Transverse colon (tissue), 4 donors: Measurements from ENCODE around the gene ZBTB46. TPM values are rescaled to one million over a fixed set of nuclear protein-coding genes. Genes with fewer than 3 reads are reported as not detected.

Experiments used
- DNase-seq: peaks from one replicate; pipeline ENCODE4 v3.0.0-alpha.2; 2019
- H3K27ac ChIP-seq, 4 donors: fragments of 200-600 bp; sonication (generic); 2 replicates each; pipeline ENCODE4 v1.5.1; 2016 to 2018; ENCODE audit warnings: inconsistent platforms in 4 of 4
- H3K27me3 ChIP-seq: fragments of 200-600 bp; sonication (generic); 2 replicates; pipeline ENCODE4 v1.5.1; 2017; ENCODE audit warnings: inconsistent platforms
- H3K36me3 ChIP-seq, 4 donors: fragments of 200-600 bp; sonication (generic); 2 replicates each; pipeline ENCODE4 v1.5.1; 2017 to 2019; ENCODE audit warnings: inconsistent platforms in 4 of 4
- H3K4me1 ChIP-seq, 4 donors: fragments of 200-600 bp; sonication (generic); 2 replicates each; pipeline ENCODE4 v1.5.1; 2017 to 2020; ENCODE audit warnings: inconsistent platforms in 4 of 4
- H3K4me3 ChIP-seq, 4 donors: fragments of 200-600 bp; sonication (generic); 1 replicate in 1 of 4; 2 replicates in 3 of 4; pipeline versions ENCODE4 v1.5.1 to v1.6.1; 2017 to 2019; ENCODE audit warnings: inconsistent platforms in 4 of 4
- H3K9me3 ChIP-seq, 2 donors: fragments of 200-600 bp; sonication (generic); 2 replicates each; pipeline ENCODE4 v1.5.1; 2017 to 2019; ENCODE audit warnings: inconsistent platforms in 2 of 2
- EP300 ChIP-seq: sonication (generic); formaldehyde crosslinking; IDR thresholded peaks from one replicate; pipeline ENCODE4 v1.6.1; 2017; ENCODE audit warnings: antibody characterized with exemption, low read depth
- POLR2A ChIP-seq: fragments of 450-650 bp; IDR thresholded peaks from one replicate; pipeline ENCODE4 v1.6.1; 2016; ENCODE audit warnings: antibody characterized with exemption, mild to moderate bottlenecking, moderate library complexity
- POLR2AphosphoS5 ChIP-seq, 3 donors: sonication (generic); formaldehyde crosslinking; IDR thresholded peaks; one replicate each; pipeline ENCODE4 v1.6.1; 2016; ENCODE audit warnings: antibody characterized with exemption in 3 of 3
- WGBS, 2 donors: methylation state at CpG; one replicate each; pipeline ENCODE4 v1.1.5; 2018; ENCODE audit warnings: low coverage in 1 of 2; 5-methylcytosine and 5-hydroxymethylcytosine counted together
- in situ Hi-C, 4 donors: fragments of 200-750 bp; cut with MboI; loops; one replicate each; pipeline versions ENCODE4 v1.15.0 to v1.15.1; 2017; ENCODE audit warnings: low sequenced_read_pairs in 3 of 4, low pct_ligation_motif_present in 1 of 4, low pct_unique_long_range_greater_than_20kb in 1 of 4
- intact Hi-C: fragments of 100-400 bp; cut with DNase I; formaldehyde crosslinking; loops from one replicate; pipeline ENCODE4 v1.15.1; 2023; ENCODE audit warnings: low total_unique reads
- total RNA-seq, 4 donors: library from RNA; depleted of rRNA; stranded (reverse); fragments of >200 nt; gene quantifications; one replicate each; pipeline ENCODE4 v1.1.0, GENCODE V29; 2016
- TF ChIP-seq, protein P1 (sequence below), 5 experiments: fragments of 200-600 bp in 3 of 5; fragments of 450-650 bp in 2 of 5; sonication (generic) in 3 of 5; IDR thresholded peaks; 1 replicate in 2 of 5; 2 replicates in 3 of 5; pipeline ENCODE4 v1.5.1; 2016 to 2017; ENCODE audit warnings: antibody characterized with exemption in 5 of 5, inconsistent platforms in 3 of 5, mild to moderate bottlenecking in 2 of 5, moderate library complexity in 1 of 5

Gene ZBTB46
- total RNA-seq, 4 donors from 2014 or later, result 2.3 to 6.0 (median 5.3) TPM

- H3K9me3 ChIP-seq, result no peaks in the 10 kb centered on the region
- H3K27ac ChIP-seq, result peak overlapping the region in 3 of 4 donors; percentile 19 to 41 (median 22)
- in situ Hi-C loops (no loop called here), intact Hi-C loops (no loop called here)
- no peak overlapping the region for H3K4me3 ChIP-seq
- H3K36me3 ChIP-seq, result no peaks in the 10 kb centered on the region
- TF ChIP-seq EP300, result no peak
- no peak for TF ChIP-seq POLR2A
- TF ChIP-seq, protein P1, sequence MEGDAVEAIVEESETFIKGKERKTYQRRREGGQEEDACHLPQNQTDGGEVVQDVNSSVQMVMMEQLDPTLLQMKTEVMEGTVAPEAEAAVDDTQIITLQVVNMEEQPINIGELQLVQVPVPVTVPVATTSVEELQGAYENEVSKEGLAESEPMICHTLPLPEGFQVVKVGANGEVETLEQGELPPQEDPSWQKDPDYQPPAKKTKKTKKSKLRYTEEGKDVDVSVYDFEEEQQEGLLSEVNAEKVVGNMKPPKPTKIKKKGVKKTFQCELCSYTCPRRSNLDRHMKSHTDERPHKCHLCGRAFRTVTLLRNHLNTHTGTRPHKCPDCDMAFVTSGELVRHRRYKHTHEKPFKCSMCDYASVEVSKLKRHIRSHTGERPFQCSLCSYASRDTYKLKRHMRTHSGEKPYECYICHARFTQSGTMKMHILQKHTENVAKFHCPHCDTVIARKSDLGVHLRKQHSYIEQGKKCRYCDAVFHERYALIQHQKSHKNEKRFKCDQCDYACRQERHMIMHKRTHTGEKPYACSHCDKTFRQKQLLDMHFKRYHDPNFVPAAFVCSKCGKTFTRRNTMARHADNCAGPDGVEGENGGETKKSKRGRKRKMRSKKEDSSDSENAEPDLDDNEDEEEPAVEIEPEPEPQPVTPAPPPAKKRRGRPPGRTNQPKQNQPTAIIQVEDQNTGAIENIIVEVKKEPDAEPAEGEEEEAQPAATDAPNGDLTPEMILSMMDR (IDR thresholded peaks at IDR 0.05), result no peak
- TF ChIP-seq POLR2AphosphoS5 (IDR thresholded peaks at IDR 0.05), result no peak
- no peaks in the 10 kb centered on the region for H3K27me3 ChIP-seq
- 84% methylated on average over 40 of the region's 40 CpGs; no CpG with 5 or more reads in 1 of the 2 donors for WGBS, 2 donors
- H3K4me1 ChIP-seq, result peaks cover 19 to 35% (median 30%) of the 10 kb centered on the region in 4 donors
- DNase-seq, result peak; percentile 7
These were observed 133.1 kb downstream of the ZBTB46 start for GRCh38 chr20:63697868-63698545.

GRCh38 chr20:63697357-63697867 lies 133.7 kb downstream of the ZBTB46 start:
- Histone ChIP-seq H3K4me3 (peak overlapping the region in 2 of 4 donors; percentile 7 to 19), H3K9me3 (no peaks in the 10 kb centered on the region), H3K4me1 (peaks cover 19 to 39% (median 34%) of the 10 kb centered on the region in 4 donors), H3K36me3 (no peaks in the 10 kb centered on the region), H3K27me3 (no peaks in the 10 kb centered on the region), H3K27ac (no peak overlapping the region)
- 52% methylated on average over 4 of the region's 7 CpGs; no CpG with 5 or more reads in 1 of the 2 donors for WGBS, 2 donors
- in situ Hi-C loops (no loop called here), intact Hi-C loops (no loop called here)
- TF ChIP-seq EP300 (no peak), POLR2A (no peak), POLR2AphosphoS5 (IDR thresholded peaks at IDR 0.05) (no peak)
- TF ChIP-seq, protein P1 (IDR thresholded peaks at IDR 0.05), result no peak
- peak; percentile 8 for DNase-seq

GRCh38 chr20:63696628-63697356 lies 134.3 kb downstream of the ZBTB46 start, which contains the start of gene TNFRSF6B:
TSS of gene TNFRSF6B (plus strand) at chr20:63696652. CDS start at chr20:63696768, 116 bp downstream.
- Histone ChIP-seq H3K9me3 (no peaks in the 10 kb centered on the region), H3K4me3 (peak within 1 kb of the TSS in 2 of 4 donors; percentile 7 to 19), H3K4me1 (peaks cover 25 to 45% (median 39%) of the 10 kb centered on the region in 4 donors), H3K27me3 (no peaks in the 10 kb centered on the region), H3K36me3 (no peaks in the 10 kb centered on the region), H3K27ac (peak within 1 kb of the TSS in 1 of 4 donors; percentile 2)
- 22% methylated on average over 40 of the region's 52 CpGs; no CpG with 5 or more reads in 1 of the 2 donors for WGBS, 2 donors
- peak; percentile 11 for DNase-seq
- in situ Hi-C loops, result no loop called here
- TF ChIP-seq, protein P1 (IDR thresholded peaks at IDR 0.05), result no peak
- TF ChIP-seq POLR2A, result peak; percentile 41
- TF ChIP-seq EP300, result no peak
- peak in 2 of 3 donors; percentile 41 to 56 for TF ChIP-seq POLR2AphosphoS5 (IDR thresholded peaks at IDR 0.05)
- intact Hi-C loops, result no loop called here

DNA sequence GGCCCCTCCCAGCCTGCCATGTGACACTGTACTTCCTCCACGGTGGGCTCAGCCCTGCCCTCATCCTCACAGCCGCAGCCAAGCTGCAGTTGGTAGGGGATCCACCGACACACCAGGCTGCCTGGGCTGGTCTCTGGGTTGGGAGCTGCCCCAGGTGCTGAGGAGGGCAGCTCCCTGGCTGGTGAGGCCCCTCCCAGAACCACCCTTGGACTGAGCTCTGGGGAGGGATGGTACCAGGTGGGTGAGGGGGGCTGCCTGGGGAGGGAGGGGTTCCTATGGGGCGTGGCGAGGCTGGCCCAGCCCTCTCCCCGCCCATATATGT lies 134.8 kb downstream of the ZBTB46 start:
- TF ChIP-seq, protein P1 (IDR thresholded peaks at IDR 0.05), result no peak
- intact Hi-C loops (no loop called here), in situ Hi-C loops (no loop called here)
- H3K4me1 ChIP-seq, result peaks cover 27 to 50% (median 43%) of the 10 kb centered on the region in 4 donors
- no peaks in the 10 kb centered on the region for H3K27me3 ChIP-seq
- no peaks in the 10 kb centered on the region for H3K36me3 ChIP-seq
- DNase-seq, result peak; percentile 60
- H3K9me3 ChIP-seq, result no peaks in the 10 kb centered on the region
- WGBS, 2 donors, result 60% methylated on average over 1 of the region's 6 CpGs; no CpG with 5 or more reads in 1 of the 2 donors
- H3K4me3 ChIP-seq, result peak overlapping the region in 1 of 4 donors; percentile 7
- H3K27ac ChIP-seq, result peak overlapping the region in 1 of 4 donors; percentile 2
